ENCODE results near the gene DCHS1. TPM values are rescaled to one million over a fixed set of nuclear protein-coding genes. Genes with fewer than 3 reads are reported as not detected.

DCHS1 gene
- total RNA-seq, 1 donor from 2014 or later: 28.0 TPM

DNA sequence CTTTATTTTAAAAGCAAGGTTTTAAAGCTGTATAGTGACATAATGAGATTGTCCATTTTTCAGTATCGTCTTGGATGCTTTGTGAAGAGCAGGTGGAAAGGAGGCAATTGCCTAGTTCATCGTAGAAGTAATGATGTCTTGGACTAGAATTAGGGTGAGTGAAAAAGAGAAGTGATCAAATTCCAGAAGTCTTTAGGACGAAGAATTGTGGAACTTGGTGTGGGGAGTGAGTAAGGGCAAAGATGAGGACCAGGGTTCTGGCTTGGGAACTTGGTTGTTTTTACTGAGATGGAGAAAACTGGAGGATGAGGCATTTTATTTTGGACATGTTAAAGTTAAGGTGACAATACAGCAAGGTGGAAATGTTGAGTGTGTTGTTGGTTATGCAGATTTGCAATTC lies 50.8 kb downstream of the DCHS1 start:
- no peaks in the 10 kb centered on the region for H3K9me3 ChIP-seq
- peaks cover 41% of the 10 kb centered on the region for H3K36me3 ChIP-seq
- ATAC-seq (no peak), DNase-seq (no peak)
- TF ChIP-seq, protein P1, sequence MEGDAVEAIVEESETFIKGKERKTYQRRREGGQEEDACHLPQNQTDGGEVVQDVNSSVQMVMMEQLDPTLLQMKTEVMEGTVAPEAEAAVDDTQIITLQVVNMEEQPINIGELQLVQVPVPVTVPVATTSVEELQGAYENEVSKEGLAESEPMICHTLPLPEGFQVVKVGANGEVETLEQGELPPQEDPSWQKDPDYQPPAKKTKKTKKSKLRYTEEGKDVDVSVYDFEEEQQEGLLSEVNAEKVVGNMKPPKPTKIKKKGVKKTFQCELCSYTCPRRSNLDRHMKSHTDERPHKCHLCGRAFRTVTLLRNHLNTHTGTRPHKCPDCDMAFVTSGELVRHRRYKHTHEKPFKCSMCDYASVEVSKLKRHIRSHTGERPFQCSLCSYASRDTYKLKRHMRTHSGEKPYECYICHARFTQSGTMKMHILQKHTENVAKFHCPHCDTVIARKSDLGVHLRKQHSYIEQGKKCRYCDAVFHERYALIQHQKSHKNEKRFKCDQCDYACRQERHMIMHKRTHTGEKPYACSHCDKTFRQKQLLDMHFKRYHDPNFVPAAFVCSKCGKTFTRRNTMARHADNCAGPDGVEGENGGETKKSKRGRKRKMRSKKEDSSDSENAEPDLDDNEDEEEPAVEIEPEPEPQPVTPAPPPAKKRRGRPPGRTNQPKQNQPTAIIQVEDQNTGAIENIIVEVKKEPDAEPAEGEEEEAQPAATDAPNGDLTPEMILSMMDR (IDR thresholded peaks at IDR 0.05): no peak
- H3K27ac ChIP-seq: peak overlapping the region; percentile 81
- H3K4me1 ChIP-seq: peaks cover 49% of the 10 kb centered on the region
- peak overlapping the region; percentile 60 for H3K4me3 ChIP-seq
- intact Hi-C loops (cut with DNase I): loop anchor here (5.0 kb wide), 1 partner anchor 78 kb away; the partner anchor contains the start of gene MRPL17
- H3K27me3 ChIP-seq: no peaks in the 10 kb centered on the region

DNA sequence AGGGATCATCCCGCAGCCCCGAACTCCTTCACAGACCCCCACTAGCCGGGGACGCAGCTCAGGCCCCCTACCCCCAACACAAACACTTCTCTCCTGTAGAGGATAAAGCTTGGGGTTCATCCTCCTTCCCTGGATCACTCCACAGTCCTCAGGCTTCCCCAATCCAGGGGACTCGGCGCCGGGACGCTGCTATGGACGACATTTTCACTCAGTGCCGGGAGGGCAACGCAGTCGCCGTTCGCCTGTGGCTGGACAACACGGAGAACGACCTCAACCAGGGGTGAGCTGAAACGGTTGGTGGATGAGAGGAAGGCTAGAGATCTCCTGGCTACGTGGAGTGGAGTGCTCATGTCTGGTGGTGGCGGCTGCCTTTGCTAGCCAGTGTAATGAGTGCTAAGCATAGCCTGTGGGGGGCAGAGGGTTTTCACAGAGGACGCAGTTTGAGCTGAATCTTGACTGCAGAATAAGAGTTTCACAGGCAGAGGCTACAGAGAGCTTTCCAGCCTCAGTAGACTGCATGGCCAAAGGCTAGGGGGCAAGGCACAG lies 51.5 kb downstream of the DCHS1 start:
- peak; percentile 47 for ATAC-seq
- TF ChIP-seq, protein P1 (IDR thresholded peaks at IDR 0.05): peak; percentile 27
- H3K4me3 ChIP-seq: peak overlapping the region; percentile 60
- H3K27ac ChIP-seq: peak overlapping the region; percentile 81
- intact Hi-C loops (cut with DNase I): no loop called here
- H3K4me1 ChIP-seq: peaks cover 49% of the 10 kb centered on the region
- H3K36me3 ChIP-seq: peaks cover 41% of the 10 kb centered on the region
- H3K27me3 ChIP-seq: no peaks in the 10 kb centered on the region
- no peaks in the 10 kb centered on the region for H3K9me3 ChIP-seq
- DNase-seq: no peak

DNA sequence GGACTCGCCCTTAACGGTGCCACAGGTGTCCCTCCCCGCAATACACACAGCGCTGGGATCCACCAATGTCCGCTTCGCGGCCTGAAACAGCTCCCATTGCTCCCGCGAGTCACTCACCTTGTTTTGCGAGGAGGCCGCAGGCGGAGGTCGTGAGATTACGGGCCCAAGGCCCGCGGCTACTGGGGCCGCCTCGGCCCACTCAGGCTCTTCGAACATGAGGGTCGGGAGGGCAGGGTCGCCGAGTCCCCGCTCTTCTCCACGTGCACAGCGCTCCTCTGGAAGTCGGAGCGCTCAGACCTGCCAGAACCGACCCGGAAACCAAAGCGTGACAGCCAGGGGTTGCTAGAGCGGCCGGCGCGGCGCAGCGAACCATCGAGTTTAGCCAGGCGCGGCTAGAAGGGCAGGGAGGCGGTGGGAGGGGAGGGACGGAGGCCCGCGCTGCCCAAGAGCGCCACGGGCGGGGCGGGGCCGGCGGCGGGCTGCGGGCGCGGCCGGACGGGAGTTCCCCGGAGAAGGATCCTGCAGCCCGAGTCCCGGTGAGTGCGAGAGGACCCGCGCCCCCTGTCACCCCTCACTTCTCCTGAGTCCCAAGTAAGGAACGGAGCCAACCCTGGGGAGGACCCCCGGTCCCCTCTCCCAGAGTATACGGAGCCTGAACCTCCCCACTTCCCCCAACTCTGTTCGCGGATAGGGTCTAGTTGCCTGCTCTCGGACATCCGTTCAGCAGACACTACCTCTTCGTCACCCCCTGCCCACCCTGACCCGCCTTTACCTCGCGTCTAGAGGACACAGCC lies 52.1 kb downstream of the DCHS1 start, which contains the start of the genes ILK and RRP8:
Gene ILK, plus strand, starts transcription at position 488 of the 794 bp plus-strand sequence. CDS start 498 bp downstream, outside the sequence.
Gene RRP8, minus strand, starts transcription at position 330 of the 794 bp plus-strand sequence. Its CDS starts 114 bp downstream, at position 216.
- intact Hi-C loops (cut with DNase I): no loop called here
- no peaks in the 10 kb centered on the region for H3K9me3 ChIP-seq
- TF ChIP-seq, protein P1 (IDR thresholded peaks at IDR 0.05): peak; percentile 19
- peaks cover 41% of the 10 kb centered on the region for H3K36me3 ChIP-seq
- peak; percentile 96 for DNase-seq
- H3K4me3 ChIP-seq: peak within 1 kb of the TSS; percentile 60
- H3K27me3 ChIP-seq: no peaks in the 10 kb centered on the region
- peak; percentile 97 for ATAC-seq
- peak within 1 kb of the TSS; percentile 81 for H3K27ac ChIP-seq
- peaks cover 49% of the 10 kb centered on the region for H3K4me1 ChIP-seq

DNA sequence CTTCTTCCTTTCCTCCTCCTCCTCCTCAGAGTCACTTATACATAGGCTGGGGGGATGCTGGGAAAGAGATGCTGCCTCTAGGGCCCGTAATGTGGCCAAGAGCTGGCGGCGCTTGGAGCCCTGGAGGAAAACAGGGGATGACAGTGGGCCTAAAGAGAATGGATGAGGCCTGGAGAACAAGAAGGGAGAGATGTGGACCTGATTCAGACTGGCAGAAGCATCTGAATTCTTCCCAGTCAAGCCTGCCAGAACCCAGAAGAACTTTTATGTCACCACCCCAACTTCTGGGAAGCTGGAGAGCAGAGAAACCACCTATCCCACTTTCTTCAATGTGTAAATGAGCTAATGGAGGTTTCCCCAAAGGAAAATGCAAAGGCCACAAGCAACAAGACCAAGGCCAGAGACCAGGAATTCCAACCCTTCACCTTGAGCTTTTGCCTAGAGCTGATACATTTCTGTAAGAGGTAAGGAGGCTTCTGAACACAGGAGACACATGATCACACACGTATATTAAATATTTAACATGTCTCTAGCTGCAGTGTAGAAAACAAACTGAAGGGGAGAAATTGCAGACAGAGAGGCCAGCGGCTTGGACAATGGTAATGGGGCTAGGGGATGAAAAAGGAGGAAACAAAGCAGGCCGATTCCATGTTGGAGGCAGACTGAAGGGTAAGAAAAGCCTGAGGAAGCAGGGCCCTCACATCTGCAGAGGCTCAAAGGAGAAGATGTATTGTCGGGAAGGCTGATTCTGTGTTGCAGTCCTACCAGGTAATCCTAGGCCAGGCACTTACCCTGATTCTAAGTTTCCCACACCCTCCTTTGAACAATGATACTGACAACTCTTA lies 53.3 kb downstream of the DCHS1 start:
- DNase-seq: no peak
- peak overlapping the region; percentile 60 for H3K4me3 ChIP-seq
- intact Hi-C loops (cut with DNase I): no loop called here
- no peaks in the 10 kb centered on the region for H3K9me3 ChIP-seq
- peaks cover 39% of the 10 kb centered on the region for H3K4me1 ChIP-seq
- ATAC-seq: no peak
- TF ChIP-seq, protein P1 (IDR thresholded peaks at IDR 0.05): no peak
- peak overlapping the region; percentile 81 for H3K27ac ChIP-seq
- H3K36me3 ChIP-seq: peaks cover 45% of the 10 kb centered on the region
- H3K27me3 ChIP-seq: no peaks in the 10 kb centered on the region

DNA sequence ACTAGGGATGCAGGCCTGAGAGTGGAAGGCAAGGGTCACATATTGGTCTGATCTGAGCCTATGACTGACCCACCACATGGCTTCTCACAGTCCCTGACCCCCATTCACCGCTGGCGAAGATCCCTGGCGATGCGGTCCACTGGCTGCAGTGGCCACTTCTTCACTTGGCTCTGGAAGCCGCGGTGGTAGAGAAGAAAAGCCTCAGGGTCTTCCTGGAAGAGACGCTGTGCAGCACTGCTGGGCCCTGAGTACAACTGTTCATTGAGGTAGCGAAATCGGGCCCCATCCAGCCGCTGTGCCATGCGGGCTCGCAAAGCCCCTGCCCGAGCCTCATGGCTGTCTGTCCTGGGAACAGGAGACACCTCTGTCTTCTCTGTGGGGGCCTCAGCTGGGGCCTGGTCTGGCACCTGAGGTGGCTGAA lies 54.6 kb downstream of the DCHS1 start:
- Histone ChIP-seq H3K4me3 (no peak overlapping the region), H3K4me1 (peaks cover 28% of the 10 kb centered on the region), H3K27me3 (no peaks in the 10 kb centered on the region), H3K27ac (no peak overlapping the region), H3K9me3 (no peaks in the 10 kb centered on the region), H3K36me3 (peaks cover 55% of the 10 kb centered on the region)
- intact Hi-C loops (cut with DNase I): no loop called here
- ATAC-seq (no peak), DNase-seq (peak; percentile 48)
- TF ChIP-seq, protein P1 (IDR thresholded peaks at IDR 0.05): no peak
